ENCODE measurements around the gene AP1S1. TPM values are rescaled to one million over a fixed set of nuclear protein-coding genes. Genes with fewer than 3 reads are reported as not detected.
A peak's percentile ranks its signal among the peaks of the same experiment; 100 is the strongest.
"Not testable (repeated sequence)": the region's sequence is repeated elsewhere in the genome, so short reads cannot be mapped to it uniquely, and the experiment has no call there.

Gene AP1S1
- total RNA-seq, 1 donor from 2014 or later = 90.1 TPM

DNA sequence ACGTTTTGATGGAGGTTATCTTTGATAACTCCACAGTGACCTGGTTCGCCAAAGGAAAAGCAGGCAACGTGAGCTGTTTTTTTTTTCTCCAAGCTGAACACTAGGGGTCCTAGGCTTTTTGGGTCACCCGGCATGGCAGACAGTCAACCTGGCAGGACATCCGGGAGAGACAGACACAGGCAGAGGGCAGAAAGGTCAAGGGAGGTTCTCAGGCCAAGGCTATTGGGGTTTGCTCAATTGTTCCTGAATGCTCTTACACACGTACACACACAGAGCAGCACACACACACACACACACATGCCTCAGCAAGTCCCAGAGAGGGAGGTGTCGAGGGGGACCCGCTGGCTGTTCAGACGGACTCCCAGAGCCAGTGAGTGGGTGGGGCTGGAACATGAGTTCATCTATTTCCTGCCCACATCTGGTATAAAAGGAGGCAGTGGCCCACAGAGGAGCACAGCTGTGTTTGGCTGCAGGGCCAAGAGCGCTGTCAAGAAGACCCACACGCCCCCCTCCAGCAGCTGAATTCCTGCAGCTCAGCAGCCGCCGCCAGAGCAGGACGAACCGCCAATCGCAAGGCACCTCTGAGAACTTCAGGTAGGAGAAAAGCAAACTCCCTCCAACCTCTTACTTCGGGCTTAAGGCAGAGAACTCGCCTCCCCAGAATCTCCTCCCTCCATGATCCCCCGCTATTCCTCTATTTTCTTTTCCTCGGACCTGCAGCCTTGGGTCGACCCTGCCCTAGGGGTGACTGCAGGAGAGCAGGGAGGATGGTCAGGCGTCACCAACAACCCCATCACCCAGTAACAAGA lies 27.4 kb upstream of the AP1S1 start, which contains the start of gene SERPINE1:
Gene SERPINE1, plus strand, starts transcription at position 454 of the 809 bp plus-strand sequence. CDS start 1,290 bp downstream, outside the sequence.
- H3K36me3 Mint-ChIP-seq (ENCODE audit: low read depth) = no peaks in the 10 kb centered on the region
- peak within 1 kb of the TSS; percentile 38 for H3K27ac Mint-ChIP-seq (ENCODE audit: unreplicated experiment)
- no peaks in the 10 kb centered on the region for H3K9me3 Mint-ChIP-seq
- peak within 1 kb of the TSS; percentile 44 for H3K4me3 Mint-ChIP-seq
- H3K27me3 Mint-ChIP-seq (ENCODE audit: low read depth) = peaks cover 7% of the 10 kb centered on the region
- peak; percentile 33 for DNase-seq (ENCODE audit: low read depth, low spot score)
- TF ChIP-seq, protein P1, sequence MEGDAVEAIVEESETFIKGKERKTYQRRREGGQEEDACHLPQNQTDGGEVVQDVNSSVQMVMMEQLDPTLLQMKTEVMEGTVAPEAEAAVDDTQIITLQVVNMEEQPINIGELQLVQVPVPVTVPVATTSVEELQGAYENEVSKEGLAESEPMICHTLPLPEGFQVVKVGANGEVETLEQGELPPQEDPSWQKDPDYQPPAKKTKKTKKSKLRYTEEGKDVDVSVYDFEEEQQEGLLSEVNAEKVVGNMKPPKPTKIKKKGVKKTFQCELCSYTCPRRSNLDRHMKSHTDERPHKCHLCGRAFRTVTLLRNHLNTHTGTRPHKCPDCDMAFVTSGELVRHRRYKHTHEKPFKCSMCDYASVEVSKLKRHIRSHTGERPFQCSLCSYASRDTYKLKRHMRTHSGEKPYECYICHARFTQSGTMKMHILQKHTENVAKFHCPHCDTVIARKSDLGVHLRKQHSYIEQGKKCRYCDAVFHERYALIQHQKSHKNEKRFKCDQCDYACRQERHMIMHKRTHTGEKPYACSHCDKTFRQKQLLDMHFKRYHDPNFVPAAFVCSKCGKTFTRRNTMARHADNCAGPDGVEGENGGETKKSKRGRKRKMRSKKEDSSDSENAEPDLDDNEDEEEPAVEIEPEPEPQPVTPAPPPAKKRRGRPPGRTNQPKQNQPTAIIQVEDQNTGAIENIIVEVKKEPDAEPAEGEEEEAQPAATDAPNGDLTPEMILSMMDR (conservative IDR thresholded peaks at IDR 0.05) = peak; percentile 42
- H3K4me1 Mint-ChIP-seq = peaks cover 39% of the 10 kb centered on the region

DNA sequence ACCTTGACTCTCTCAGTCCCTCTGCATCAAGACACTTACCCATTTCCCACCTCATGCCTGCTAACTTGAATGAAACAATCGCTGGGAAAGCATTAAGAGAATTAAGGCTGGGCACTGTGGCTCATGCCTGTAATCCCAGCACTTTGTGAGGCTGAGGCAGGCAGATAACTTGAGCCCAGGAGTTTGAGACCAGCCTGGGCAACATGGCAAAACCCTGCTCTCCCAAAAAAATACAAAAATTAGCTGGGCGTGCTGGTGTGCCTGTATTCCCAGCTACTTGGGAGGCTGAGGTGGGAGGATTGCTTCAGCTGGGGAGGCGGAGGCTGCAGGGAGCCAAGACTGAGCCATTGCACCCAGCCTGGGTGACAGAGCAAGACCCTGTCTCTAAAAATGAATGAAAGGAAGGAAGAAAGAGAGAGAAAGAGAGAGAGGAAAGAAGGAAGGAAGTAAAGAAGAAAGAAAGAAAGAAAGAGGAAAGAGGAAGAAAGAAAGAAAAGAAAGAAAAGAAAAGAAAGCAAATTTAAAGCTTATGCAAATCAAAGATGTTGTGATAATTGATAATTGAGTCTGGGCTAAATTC lies 26.7 kb upstream of the AP1S1 start:
- DNase-seq (ENCODE audit: low read depth, low spot score) = no peak
- H3K4me3 Mint-ChIP-seq = no peak overlapping the region

DNA sequence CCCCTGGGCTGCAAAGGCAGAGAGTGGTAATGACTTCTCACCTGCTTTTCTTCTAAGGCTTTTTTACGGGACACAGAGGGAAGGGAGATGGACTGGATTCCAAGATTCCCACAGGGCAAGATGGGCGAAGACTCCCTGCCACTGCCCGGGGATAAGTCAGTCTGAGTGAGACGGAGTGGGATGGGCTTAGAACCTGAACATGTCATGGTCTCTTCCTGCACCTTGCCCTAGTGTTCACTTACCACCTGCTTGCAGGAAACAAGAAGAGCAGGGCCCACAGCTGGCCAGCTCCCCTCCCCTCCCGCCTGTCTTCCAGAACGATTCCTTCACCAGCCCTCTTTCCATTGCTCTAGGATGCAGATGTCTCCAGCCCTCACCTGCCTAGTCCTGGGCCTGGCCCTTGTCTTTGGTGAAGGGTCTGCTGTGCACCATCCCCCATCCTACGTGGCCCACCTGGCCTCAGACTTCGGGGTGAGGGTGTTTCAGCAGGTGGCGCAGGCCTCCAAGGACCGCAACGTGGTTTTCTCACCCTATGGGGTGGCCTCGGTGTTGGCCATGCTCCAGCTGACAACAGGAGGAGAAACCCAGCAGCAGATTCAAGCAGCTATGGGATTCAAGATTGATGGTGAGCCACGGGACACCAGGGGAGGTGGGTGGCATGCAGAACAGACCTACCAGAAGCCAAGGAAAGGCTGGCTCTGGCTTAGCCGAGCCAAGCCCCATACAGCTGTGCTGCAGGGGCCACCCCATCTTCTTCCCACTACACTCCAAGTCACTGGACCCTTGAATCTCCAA lies 26.0 kb upstream of the AP1S1 start:
- H3K36me3 Mint-ChIP-seq (ENCODE audit: low read depth) = no peaks in the 10 kb centered on the region
- TF ChIP-seq, protein P1 (conservative IDR thresholded peaks at IDR 0.05) = no peak
- DNase-seq (ENCODE audit: low read depth, low spot score) = no peak
- H3K27me3 Mint-ChIP-seq (ENCODE audit: low read depth) = peaks cover 4% of the 10 kb centered on the region
- no peak overlapping the region for H3K27ac Mint-ChIP-seq (ENCODE audit: unreplicated experiment)
- H3K9me3 Mint-ChIP-seq = no peaks in the 10 kb centered on the region
- H3K4me3 Mint-ChIP-seq = no peak overlapping the region
- peaks cover 29% of the 10 kb centered on the region for H3K4me1 Mint-ChIP-seq

More for the DNA sequence above, 26.7 kb upstream of the AP1S1 start:
- Mint-ChIP-seq H3K27me3 (ENCODE audit: low read depth) (peaks cover 4% of the 10 kb centered on the region), H3K27ac (ENCODE audit: unreplicated experiment) (no peak overlapping the region), H3K36me3 (ENCODE audit: low read depth) (no peaks in the 10 kb centered on the region), H3K9me3 (no peaks in the 10 kb centered on the region), H3K4me1 (peaks cover 32% of the 10 kb centered on the region)
- TF ChIP-seq, protein P1 (conservative IDR thresholded peaks at IDR 0.05) = no peak

DNA sequence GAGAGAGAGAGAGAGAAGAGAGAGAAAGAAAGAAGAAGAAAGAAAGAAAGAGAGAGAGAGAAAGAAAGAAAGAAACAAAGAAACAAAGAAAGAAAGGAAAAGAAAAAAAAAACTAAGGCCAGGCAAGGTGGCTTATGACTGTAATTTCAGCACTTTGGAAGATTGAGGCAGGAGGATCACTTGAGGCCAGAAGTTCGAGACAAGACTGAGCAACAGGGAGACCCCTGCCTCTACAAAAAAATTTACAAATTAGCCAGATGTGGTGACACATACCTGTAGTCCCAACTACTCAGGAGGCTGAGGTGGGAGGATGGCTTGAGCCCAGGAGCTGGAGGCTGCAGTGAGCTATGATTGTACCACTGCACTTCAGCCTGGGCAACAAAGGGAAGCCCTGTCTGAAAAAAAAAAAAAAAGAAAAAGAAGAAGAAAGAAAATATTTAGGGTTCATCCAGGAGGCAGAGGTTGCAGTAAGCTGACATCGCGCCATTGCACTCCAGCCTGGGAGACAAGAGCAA lies 24.6 kb upstream of the AP1S1 start:
- Mint-ChIP-seq H3K4me1 (peaks cover 36% of the 10 kb centered on the region), H3K36me3 (ENCODE audit: low read depth) (no peaks in the 10 kb centered on the region), H3K4me3 (no peak overlapping the region), H3K9me3 (no peaks in the 10 kb centered on the region), H3K27ac (ENCODE audit: unreplicated experiment) (no peak overlapping the region), H3K27me3 (ENCODE audit: low read depth) (peaks cover 8% of the 10 kb centered on the region)
- TF ChIP-seq, protein P1 (conservative IDR thresholded peaks at IDR 0.05) = no peak
- no peak for DNase-seq (ENCODE audit: low read depth, low spot score)

DNA sequence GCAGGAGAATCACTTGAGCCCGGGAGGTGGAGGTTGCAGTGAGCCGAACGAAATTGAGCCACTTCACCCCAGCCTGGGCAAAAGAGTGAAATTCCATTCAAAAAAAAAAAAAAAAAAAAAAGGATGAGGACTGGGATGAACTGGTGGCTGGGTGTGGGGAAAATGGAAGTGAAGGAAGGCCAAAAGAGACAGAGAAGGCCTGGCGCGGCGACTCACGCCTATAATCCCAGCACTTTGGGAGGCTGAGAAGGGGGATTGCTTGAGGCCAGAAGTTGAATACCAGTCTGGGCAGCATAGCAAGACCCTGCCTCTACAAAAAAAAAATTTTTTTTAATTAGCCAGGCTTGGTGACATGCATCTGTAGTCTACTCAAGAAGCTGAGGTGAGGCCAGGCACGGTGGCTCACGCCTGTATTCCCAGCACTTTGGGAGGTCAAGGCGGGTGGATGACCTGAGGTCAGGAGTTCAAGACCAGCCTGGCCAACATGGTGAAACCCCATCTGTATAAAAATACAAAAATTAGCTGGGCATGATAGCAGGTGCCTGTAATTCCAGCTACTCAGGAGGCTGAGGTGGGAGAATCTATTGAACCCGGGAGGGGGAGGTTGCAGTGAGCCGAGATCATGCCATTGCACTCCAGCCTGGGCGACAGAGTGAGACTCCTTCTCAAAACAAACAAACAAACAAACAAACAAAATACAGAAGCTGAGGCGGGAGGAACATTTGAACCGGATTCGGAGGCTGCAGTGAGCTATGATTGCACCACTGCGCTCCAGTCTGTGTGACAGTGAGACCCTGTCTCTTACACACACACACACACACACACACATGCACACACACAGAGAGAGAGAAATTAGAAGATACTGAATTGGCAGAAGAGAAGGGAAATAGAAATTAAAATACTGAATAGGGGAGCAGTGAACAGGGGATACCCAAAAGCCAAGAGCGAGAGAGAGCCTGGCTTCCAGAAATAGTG lies 21.4 kb upstream of the AP1S1 start:
- not testable (repeated sequence) for H3K4me3 Mint-ChIP-seq; H3K27me3 Mint-ChIP-seq (ENCODE audit: low read depth); DNase-seq (ENCODE audit: low read depth, low spot score); H3K9me3 Mint-ChIP-seq; H3K27ac Mint-ChIP-seq (ENCODE audit: unreplicated experiment); H3K36me3 Mint-ChIP-seq (ENCODE audit: low read depth)
- peaks cover 17% of the 10 kb centered on the region for H3K4me1 Mint-ChIP-seq
